H9 (cell line): ENCODE data around the gene SLC47A1. TPM values are rescaled to one million over a fixed set of nuclear protein-coding genes. Genes with fewer than 3 reads are reported as not detected.

Experiments used
- DNase-seq: peaks from one replicate; pipeline ENCODE4 v3.0.0-alpha.2; 2017
- H2AFZ ChIP-seq: one replicate; pipeline ENCODE4 v1.6.1; 2013; ENCODE audit warnings: mild to moderate bottlenecking, low read length, control low read depth, moderate library complexity
- H2AK5ac ChIP-seq: 2 replicates; pipeline ENCODE4 v1.6.1; 2013; ENCODE audit warnings: low read length, control low read depth, mixed read lengths; ENCODE audit not compliant: insufficient read length
- H2BK120ac ChIP-seq: one replicate; pipeline ENCODE4 v1.6.1; 2013; ENCODE audit warnings: low read depth, mild to moderate bottlenecking, low read length, control low read depth, inconsistent platforms; ENCODE audit not compliant: poor library complexity, severe bottlenecking
- H2BK12ac ChIP-seq: 2 replicates; pipeline ENCODE4 v1.6.1; 2013; ENCODE audit warnings: low read length, control low read depth, mixed read lengths, low read depth; ENCODE audit not compliant: insufficient read length
- H2BK15ac ChIP-seq: 2 replicates; pipeline ENCODE4 v1.6.1; 2013; ENCODE audit warnings: low read depth, low read length, control low read depth
- H2BK20ac ChIP-seq: one replicate; pipeline ENCODE4 v1.6.1; 2013; ENCODE audit warnings: low read depth, mild to moderate bottlenecking, low read length, control low read depth, inconsistent platforms; ENCODE audit not compliant: poor library complexity, severe bottlenecking
- H2BK5ac ChIP-seq: 2 replicates; pipeline ENCODE4 v1.6.1; 2013; ENCODE audit warnings: low read length, control low read depth, mixed read lengths; ENCODE audit not compliant: insufficient read length
- H3K14ac ChIP-seq: 2 replicates; pipeline ENCODE4 v1.6.1; 2013; ENCODE audit warnings: low read length, control low read depth; ENCODE audit not compliant: insufficient read depth
- H3K18ac ChIP-seq: 2 replicates; pipeline ENCODE4 v1.6.1; 2013; ENCODE audit warnings: low read depth, mild to moderate bottlenecking, mixed read lengths, low read length, control low read depth; ENCODE audit not compliant: insufficient read length
- H3K23ac ChIP-seq: 2 replicates; pipeline ENCODE4 v1.6.1; 2013; ENCODE audit warnings: low read length, control low read depth, mixed read lengths, low read depth; ENCODE audit not compliant: insufficient read length
- H3K23me2 ChIP-seq: 2 replicates; pipeline ENCODE4 v1.6.1; 2013; ENCODE audit warnings: low read depth, mild to moderate bottlenecking, mixed read lengths, low read length, control low read depth; ENCODE audit not compliant: insufficient read length, poor library complexity, severe bottlenecking
- H3K27ac ChIP-seq: 2 replicates; pipeline ENCODE4 v1.5.1; 2013; ENCODE audit warnings: low read length, control low read depth, mixed read lengths, low read depth; ENCODE audit not compliant: insufficient read length
- H3K27me3 ChIP-seq: 2 replicates; pipeline ENCODE4 v1.6.1; 2013; ENCODE audit warnings: low read length, control low read depth, inconsistent platforms; ENCODE audit not compliant: insufficient read depth
- H3K4ac ChIP-seq: 2 replicates; pipeline ENCODE4 v1.6.1; 2013; ENCODE audit warnings: low read depth, mild to moderate bottlenecking, control low read depth, inconsistent platforms, low read length, moderate library complexity
- H3K4me1 ChIP-seq: 2 replicates; pipeline ENCODE4 v1.6.1; 2013; ENCODE audit warnings: low read length, control low read depth, inconsistent platforms; ENCODE audit not compliant: insufficient read depth
- H3K4me2 ChIP-seq: 2 replicates; pipeline ENCODE4 v1.6.1; 2013; ENCODE audit warnings: low read length, control low read depth, mixed read lengths; ENCODE audit not compliant: insufficient read length, insufficient read depth
- H3K56ac ChIP-seq: 2 replicates; pipeline ENCODE4 v1.6.1; 2013; ENCODE audit warnings: low read depth, mild to moderate bottlenecking, mixed read lengths, low read length, control low read depth; ENCODE audit not compliant: insufficient read length
- H3K79me1 ChIP-seq: 2 replicates; pipeline ENCODE4 v1.6.1; 2013; ENCODE audit warnings: low read depth, mild to moderate bottlenecking, moderate library complexity, low read length, control low read depth, inconsistent platforms; ENCODE audit not compliant: insufficient read depth, poor library complexity, severe bottlenecking
- H3K79me2 ChIP-seq: 2 replicates; pipeline ENCODE4 v1.6.1; 2013; ENCODE audit warnings: low read length, control low read depth, inconsistent platforms; ENCODE audit not compliant: insufficient read depth
- H3K9ac ChIP-seq: 2 replicates; pipeline ENCODE4 v1.6.1; 2013; ENCODE audit warnings: low read length, control low read depth, mixed read lengths; ENCODE audit not compliant: insufficient read length; ENCODE audit errors: extremely low read depth
- H3K9me3 ChIP-seq: one replicate; pipeline ENCODE4 v1.6.1; 2013; ENCODE audit warnings: low read depth, low read length, inconsistent platforms; ENCODE audit not compliant: control insufficient read depth
- H3T11ph ChIP-seq: one replicate; pipeline ENCODE4 v1.6.1; 2013; ENCODE audit warnings: mild to moderate bottlenecking, low read length, control low read depth, inconsistent platforms
- H4K20me1 ChIP-seq: one replicate; pipeline ENCODE4 v1.6.1; 2013; ENCODE audit not compliant: control insufficient read depth, insufficient read length, insufficient read depth
- H4K5ac ChIP-seq: 2 replicates; pipeline ENCODE4 v1.6.1; 2013; ENCODE audit warnings: low read depth, mild to moderate bottlenecking, mixed read lengths, low read length, control low read depth; ENCODE audit not compliant: insufficient read length
- H4K8ac ChIP-seq: replicated peaks from 2 replicates; pipeline ENCODE4 v1.6.1; 2013; ENCODE audit warnings: low read length, control low read depth, mixed read lengths, low read depth; ENCODE audit not compliant: insufficient read length
- H4K91ac ChIP-seq: 2 replicates; pipeline ENCODE4 v1.6.1; 2013; ENCODE audit warnings: low read depth, mild to moderate bottlenecking, moderate library complexity, mixed read lengths, low read length, control low read depth; ENCODE audit not compliant: insufficient read length
- H3K27ac Mint-ChIP-seq, 3 experiments: 2 replicates in 2 of 3; 3 replicates in 1 of 3; pipeline ENCODE4 v1.8.0; 2020 to 2021; ENCODE audit warnings: mixed read lengths in 3 of 3, mild to moderate bottlenecking in 1 of 3, moderate library complexity in 1 of 3
- H3K27me3 Mint-ChIP-seq: 2 replicates; pipeline ENCODE4 v1.8.0; 2021; ENCODE audit warnings: low read depth, mild to moderate bottlenecking, moderate library complexity, mixed read lengths
- H3K36me3 Mint-ChIP-seq, 3 experiments: 2 replicates in 2 of 3; 3 replicates in 1 of 3; pipeline ENCODE4 v1.8.0; 2020 to 2021; ENCODE audit warnings: low read depth in 3 of 3, mixed read lengths in 3 of 3; ENCODE audit not compliant: insufficient read depth in 1 of 3
- H3K4me1 Mint-ChIP-seq, 2 experiments: 2 replicates each; pipeline ENCODE4 v1.8.0; 2020; ENCODE audit warnings: mixed read lengths in 2 of 2
- H3K4me3 Mint-ChIP-seq, 2 experiments: 2 replicates in 1 of 2; 3 replicates in 1 of 2; pipeline ENCODE4 v1.8.0; 2020 to 2021; ENCODE audit warnings: mild to moderate bottlenecking in 2 of 2, mixed read lengths in 2 of 2, moderate library complexity in 1 of 2
- H3K9me3 Mint-ChIP-seq, 2 experiments: 2 replicates in 1 of 2; 3 replicates in 1 of 2; pipeline ENCODE4 v1.8.0; 2020; ENCODE audit warnings: mild to moderate bottlenecking in 2 of 2, mixed read lengths in 2 of 2, moderate library complexity in 1 of 2
- CTCF ChIP-seq: fragments of 200-600 bp; sonication (generic); conservative IDR thresholded peaks from 3 replicates; pipeline ENCODE4 v1.8.0; 2021; ENCODE audit warnings: antibody characterized with exemption, mild to moderate bottlenecking
- WGBS: extraction: QIAGEN DNeasy Blood & Tissue Kit; methylation state at CpG from one replicate; pipeline ENCODE4 v1.1.7; 2013; ENCODE audit warnings: missing lambda C conversion rate, low lambda C conversion rate, mixed read lengths; ENCODE audit not compliant: insufficient read length; ENCODE audit errors: extremely low coverage; 5-methylcytosine and 5-hydroxymethylcytosine counted together
- total RNA-seq: library from RNA; stranded (reverse); gene quantifications from 2 replicates; pipeline ENCODE4 v1.2.1, GENCODE V29; 2021

Gene SLC47A1
- total RNA-seq, 1 experiment from 2014 or later, result 4.0 TPM

GRCh38 chr17:19510903-19511302, 22.8 kb upstream of the SLC47A1 start:
- Histone ChIP-seq H3K79me1 (no peaks in the 10 kb centered on the region), H2BK20ac (no peak overlapping the region), H3T11ph (no peak overlapping the region), H3K23ac (no peak overlapping the region), H3K27ac (no peak overlapping the region), H2BK12ac (no peak overlapping the region), H3K27me3 (no peaks in the 10 kb centered on the region), H3K4me2 (no peak overlapping the region), H3K9ac (no peak overlapping the region), H3K79me2 (no peaks in the 10 kb centered on the region), H3K23me2 (no peaks in the 10 kb centered on the region), H3K14ac (no peak overlapping the region), H4K5ac (no peak overlapping the region), H3K18ac (no peak overlapping the region), H2BK120ac (no peak overlapping the region), H3K4ac (no peak overlapping the region), H4K20me1 (no peaks in the 10 kb centered on the region), H2AK5ac (no peak overlapping the region), H2BK5ac (no peak overlapping the region), H3K9me3 (no peaks in the 10 kb centered on the region), H3K4me1 (no peaks in the 10 kb centered on the region), H4K91ac (no peak overlapping the region), H2BK15ac (no peak overlapping the region), H4K8ac (no peak overlapping the region), H3K56ac (no peak overlapping the region), H2AFZ (no peak overlapping the region)
- TF ChIP-seq CTCF, result no peak
- Mint-ChIP-seq H3K27ac (peak overlapping the region in 1 of 3 experiments; percentile 16; a peak in 1 of 7 replicates), H3K36me3 (peaks cover 0 to 2% (median 0%) of the 10 kb centered on the region in 3 experiments; a peak in 1 of 7 replicates), H3K4me3 (no peak overlapping the region), H3K4me1 (peaks cover 18 to 20% of the 10 kb centered on the region in 2 experiments), H3K9me3 (peaks cover 3 to 4% of the 10 kb centered on the region in 2 experiments; a peak in 4 of 5 replicates), H3K27me3 (peaks cover 2% of the 10 kb centered on the region)
- no peak for DNase-seq
- WGBS, result no CpG with 5 or more reads among the region's 9 CpGs
